Hepatocyte (in vitro differentiated cells): ENCODE results near the gene DAP. TPM values are rescaled to one million over a fixed set of nuclear protein-coding genes. Genes with fewer than 3 reads are reported as not detected.

Source experiments
- DNase-seq: peaks from one replicate; pipeline ENCODE4 v3.0.0-alpha.2; 2016; ENCODE audit warnings: low spot score
- H2AFZ ChIP-seq: fragments of 200-600 bp; sonication (generic); 2 replicates; pipeline ENCODE4 v1.6.0; 2016; ENCODE audit warnings: antibody characterized with exemption, mild to moderate bottlenecking
- H3K27ac ChIP-seq: fragments of 200-600 bp; sonication (generic); 2 replicates; pipeline ENCODE4 v1.5.1; 2016; ENCODE audit warnings: mild to moderate bottlenecking
- H3K27me3 ChIP-seq: fragments of 200-600 bp; sonication (generic); 2 replicates; pipeline ENCODE4 v1.6.1; 2016
- H3K36me3 ChIP-seq: fragments of 200-600 bp; sonication (generic); replicated peaks from 2 replicates; pipeline ENCODE4 v1.5.1; 2016; ENCODE audit warnings: low read depth; ENCODE audit not compliant: insufficient read depth
- H3K4me1 ChIP-seq: fragments of 200-600 bp; sonication (generic); 2 replicates; pipeline ENCODE4 v1.5.1; 2016; ENCODE audit warnings: mild to moderate bottlenecking, moderate library complexity; ENCODE audit not compliant: insufficient read depth
- H3K4me2 ChIP-seq: fragments of 200-600 bp; sonication (generic); 2 replicates; pipeline ENCODE4 v1.6.0; 2016
- H3K4me3 ChIP-seq: fragments of 200-600 bp; sonication (generic); 2 replicates; pipeline ENCODE4 v1.5.1; 2016; ENCODE audit warnings: mild to moderate bottlenecking
- H3K79me2 ChIP-seq: fragments of 200-600 bp; sonication (generic); 2 replicates; pipeline ENCODE4 v1.6.0; 2017; ENCODE audit warnings: mild to moderate bottlenecking
- H3K9me2 ChIP-seq: fragments of 200-600 bp; sonication (generic); replicated peaks from 2 replicates; pipeline ENCODE4 v1.6.0; 2017; ENCODE audit warnings: mild to moderate bottlenecking; ENCODE audit not compliant: insufficient read depth
- H3K9me3 ChIP-seq: fragments of 200-600 bp; sonication (generic); 2 replicates; pipeline ENCODE4 v1.5.1; 2016; ENCODE audit warnings: low read depth, mild to moderate bottlenecking
- H4K20me1 ChIP-seq: fragments of 200-600 bp; sonication (generic); 2 replicates; pipeline ENCODE4 v1.6.0; 2016; ENCODE audit warnings: mild to moderate bottlenecking; ENCODE audit not compliant: insufficient read depth, poor library complexity, severe bottlenecking
- EZH2 ChIP-seq: fragments of 200-600 bp; sonication (generic); IDR thresholded peaks from 2 replicates; pipeline ENCODE4 v1.6.1; 2016; ENCODE audit warnings: antibody characterized with exemption, mild to moderate bottlenecking, borderline replicate concordance
- EZH2phosphoT487 ChIP-seq: fragments of 200-600 bp; sonication (generic); IDR thresholded peaks from one replicate; pipeline ENCODE4 v1.6.1; 2018; ENCODE audit warnings: antibody characterized with exemption, mild to moderate bottlenecking, low read depth, moderate library complexity; ENCODE audit not compliant: unreplicated experiment, severe bottlenecking
- WGBS: methylation state at CpG from one replicate; pipeline ENCODE4 v1.1.6; 2016; ENCODE audit warnings: low lambda C conversion rate; ENCODE audit errors: missing lambda C conversion rate; 5-methylcytosine and 5-hydroxymethylcytosine counted together
- polyA plus RNA-seq: library from polyadenylated mRNA; unstranded; fragments of >200 nt; fragmentation: Nextera tagmentation; extraction: Ambion mirVana; gene quantifications from 2 replicates; pipeline ENCODE4 v1.2.1, GENCODE V29; 2016
- total RNA-seq: library from RNA; depleted of rRNA; stranded (reverse); fragments of >200 nt; gene quantifications from 2 replicates; pipeline ENCODE4 v1.2.3, GENCODE V29; 2014
- TF ChIP-seq, protein P1 (sequence below): fragments of 200-600 bp; sonication (generic); IDR thresholded peaks from 2 replicates; pipeline ENCODE4 v1.5.1; 2016; ENCODE audit warnings: antibody characterized with exemption, mild to moderate bottlenecking; ENCODE audit not compliant: poor library complexity

DAP gene
- total and polyA plus RNA-seq, 2 experiments from 2014 or later = 74.8 to 196 TPM

- Histone ChIP-seq H3K27ac (no peak overlapping the region), H3K9me2 (no peaks in the 10 kb centered on the region), H3K4me1 (peaks cover 8% of the 10 kb centered on the region), H2AFZ (no peak overlapping the region), H3K27me3 (no peaks in the 10 kb centered on the region), H3K4me3 (no peak overlapping the region), H3K79me2 (no peaks in the 10 kb centered on the region), H4K20me1 (no peaks in the 10 kb centered on the region), H3K9me3 (no peaks in the 10 kb centered on the region), H3K36me3 (no peaks in the 10 kb centered on the region), H3K4me2 (no peak overlapping the region)
- DNase-seq = no peak
- WGBS = 93% methylated on average over 4 of the region's 4 CpGs
- TF ChIP-seq, protein P1, sequence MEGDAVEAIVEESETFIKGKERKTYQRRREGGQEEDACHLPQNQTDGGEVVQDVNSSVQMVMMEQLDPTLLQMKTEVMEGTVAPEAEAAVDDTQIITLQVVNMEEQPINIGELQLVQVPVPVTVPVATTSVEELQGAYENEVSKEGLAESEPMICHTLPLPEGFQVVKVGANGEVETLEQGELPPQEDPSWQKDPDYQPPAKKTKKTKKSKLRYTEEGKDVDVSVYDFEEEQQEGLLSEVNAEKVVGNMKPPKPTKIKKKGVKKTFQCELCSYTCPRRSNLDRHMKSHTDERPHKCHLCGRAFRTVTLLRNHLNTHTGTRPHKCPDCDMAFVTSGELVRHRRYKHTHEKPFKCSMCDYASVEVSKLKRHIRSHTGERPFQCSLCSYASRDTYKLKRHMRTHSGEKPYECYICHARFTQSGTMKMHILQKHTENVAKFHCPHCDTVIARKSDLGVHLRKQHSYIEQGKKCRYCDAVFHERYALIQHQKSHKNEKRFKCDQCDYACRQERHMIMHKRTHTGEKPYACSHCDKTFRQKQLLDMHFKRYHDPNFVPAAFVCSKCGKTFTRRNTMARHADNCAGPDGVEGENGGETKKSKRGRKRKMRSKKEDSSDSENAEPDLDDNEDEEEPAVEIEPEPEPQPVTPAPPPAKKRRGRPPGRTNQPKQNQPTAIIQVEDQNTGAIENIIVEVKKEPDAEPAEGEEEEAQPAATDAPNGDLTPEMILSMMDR = no peak
Measured at GRCh38 chr5:10668697-10669096, 92.3 kb downstream of the DAP start.

DNA sequence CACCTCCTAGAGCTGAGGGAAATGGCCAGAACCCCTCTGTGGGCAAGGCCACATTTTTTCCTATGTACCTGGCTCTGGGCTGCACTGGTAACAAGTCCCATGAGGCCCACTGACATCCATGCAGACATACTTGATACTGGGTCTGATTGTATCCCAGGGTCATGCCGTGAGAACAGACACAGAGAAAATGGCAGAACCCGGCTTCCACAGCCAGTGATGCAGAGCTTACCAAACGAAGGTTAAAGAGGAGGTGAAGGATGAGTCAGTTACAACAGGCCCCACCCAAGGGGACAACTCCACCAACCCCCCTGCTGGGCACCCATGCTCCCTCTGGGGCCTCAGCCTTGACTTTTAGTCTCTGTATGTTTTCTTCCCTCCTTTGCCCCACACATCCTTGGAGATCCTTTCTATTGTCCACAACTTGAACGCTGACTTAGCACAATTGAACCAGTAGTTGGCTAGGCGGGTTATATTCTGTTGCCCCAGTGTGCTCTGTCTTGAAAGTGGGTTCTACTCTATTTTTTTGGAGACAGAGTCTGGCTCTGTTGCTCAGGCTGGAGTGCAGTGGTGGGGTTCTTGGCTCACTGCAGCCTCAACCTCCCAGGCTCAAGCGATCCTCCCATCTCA, 93.5 kb downstream of the DAP start:
- Histone ChIP-seq H4K20me1 (no peaks in the 10 kb centered on the region), H3K27ac (no peak overlapping the region), H3K4me1 (peaks cover 13% of the 10 kb centered on the region), H3K27me3 (no peaks in the 10 kb centered on the region), H3K79me2 (no peaks in the 10 kb centered on the region), H3K4me3 (no peak overlapping the region), H3K9me2 (no peaks in the 10 kb centered on the region), H3K9me3 (no peaks in the 10 kb centered on the region), H2AFZ (no peak overlapping the region), H3K36me3 (no peaks in the 10 kb centered on the region), H3K4me2 (no peak overlapping the region)
- no peak for DNase-seq
- TF ChIP-seq EZH2 (no peak), EZH2phosphoT487 (no peak)
- TF ChIP-seq, protein P1 = no peak
- WGBS = 92% methylated on average over 6 of the region's 6 CpGs

- Histone ChIP-seq H3K9me3 (no peaks in the 10 kb centered on the region), H2AFZ (no peak overlapping the region), H3K27me3 (no peaks in the 10 kb centered on the region), H3K79me2 (no peaks in the 10 kb centered on the region), H3K4me2 (no peak overlapping the region), H3K27ac (no peak overlapping the region), H3K4me1 (peaks cover 9% of the 10 kb centered on the region), H3K4me3 (no peak overlapping the region), H4K20me1 (no peaks in the 10 kb centered on the region), H3K36me3 (no peaks in the 10 kb centered on the region), H3K9me2 (no peaks in the 10 kb centered on the region)
- whole genome bisulfite sequencing = 92% methylated on average over 7 of the region's 7 CpGs
- DNase-seq = no peak
- TF ChIP-seq, protein P1 = no peak
- no peak for TF ChIP-seq EZH2
- TF ChIP-seq EZH2phosphoT487 = no peak
Measured at GRCh38 chr5:10666531-10667299, 94.3 kb downstream of the DAP start.
